MM.1S (cell line): ENCODE data around the gene CLASP1.

Source experiments
- CTCF ChIP-seq: fragments of 300-600 bp; sonication (generic); IDR thresholded peaks from 2 replicates; pipeline ENCODE4 v1.5.1; 2016; ENCODE audit warnings: antibody characterized with exemption, low read length, mixed read lengths
- EZH2 ChIP-seq: fragments of 300-600 bp; sonication (generic); optimal IDR thresholded peaks from 2 replicates; pipeline ENCODE3; 2017; ENCODE audit warnings: low read depth, mild to moderate bottlenecking, antibody characterized with exemption, low read length, mixed read lengths
- EZH2phosphoT487 ChIP-seq: fragments of 300-600 bp; sonication (generic); IDR thresholded peaks from 2 replicates; pipeline ENCODE4 v1.6.1; 2018; ENCODE audit warnings: antibody characterized with exemption, low read length

- no peak for TF ChIP-seq CTCF
- no peak for TF ChIP-seq EZH2
- TF ChIP-seq EZH2phosphoT487, result no peak
Observed at GRCh38 chr2:121431214-121431613, 218.0 kb downstream of the CLASP1 start.
